HL-60 (cell line): ENCODE measurements around the gene KDM3B.
"Not testable (repeated sequence)": the region's sequence is repeated elsewhere in the genome, so short reads cannot be mapped to it uniquely, and the experiment has no call there.

Experiments
- DNase-seq, 2 experiments: peaks; one replicate each; pipeline ENCODE4 v3.0.0-alpha.2; 2010 to 2020; ENCODE audit warnings: low read depth in 1 of 2, low spot score in 1 of 2
- H3K27ac ChIP-seq: fragments of 250-450 bp; sonication (Bioruptor Pico); replicated peaks from 2 replicates; pipeline ENCODE4 v1.5.1; 2020; ENCODE audit warnings: mild to moderate bottlenecking, moderate library complexity
- H3K27me3 ChIP-seq: fragments of 250-450 bp; sonication (Bioruptor Pico); 2 replicates; pipeline ENCODE4 v1.5.1; 2021; ENCODE audit warnings: mild to moderate bottlenecking, moderate library complexity; ENCODE audit not compliant: insufficient read depth, poor library complexity, severe bottlenecking
- H3K4me3 ChIP-seq: replicated peaks from 2 replicates; pipeline ENCODE4 v1.5.1; 2011; ENCODE audit warnings: mild to moderate bottlenecking, control low read depth, low read length; ENCODE audit not compliant: insufficient read depth
- GABPA ChIP-seq: IDR thresholded peaks from 2 replicates; pipeline ENCODE4 v1.6.1; 2012; ENCODE audit warnings: low read depth
- POLR2AphosphoS5 ChIP-seq: IDR thresholded peaks from 2 replicates; pipeline ENCODE4 v1.6.1; 2012; ENCODE audit warnings: low read depth
- SPI1 ChIP-seq: IDR thresholded peaks from 2 replicates; pipeline ENCODE4 v1.6.1; 2012; ENCODE audit warnings: low read depth, mild to moderate bottlenecking, borderline replicate concordance
- TF ChIP-seq, protein P1 (sequence below): IDR thresholded peaks from one replicate; pipeline ENCODE4 v1.5.1; 2011; ENCODE audit warnings: low read length, control low read depth, inconsistent platforms; ENCODE audit not compliant: insufficient read depth
- TF ChIP-seq, protein P2 (sequence below): IDR thresholded peaks from 2 replicates; pipeline ENCODE4 v1.6.1; 2012; ENCODE audit warnings: low read depth; ENCODE audit not compliant: insufficient replicate concordance

KDM3B gene

DNA sequence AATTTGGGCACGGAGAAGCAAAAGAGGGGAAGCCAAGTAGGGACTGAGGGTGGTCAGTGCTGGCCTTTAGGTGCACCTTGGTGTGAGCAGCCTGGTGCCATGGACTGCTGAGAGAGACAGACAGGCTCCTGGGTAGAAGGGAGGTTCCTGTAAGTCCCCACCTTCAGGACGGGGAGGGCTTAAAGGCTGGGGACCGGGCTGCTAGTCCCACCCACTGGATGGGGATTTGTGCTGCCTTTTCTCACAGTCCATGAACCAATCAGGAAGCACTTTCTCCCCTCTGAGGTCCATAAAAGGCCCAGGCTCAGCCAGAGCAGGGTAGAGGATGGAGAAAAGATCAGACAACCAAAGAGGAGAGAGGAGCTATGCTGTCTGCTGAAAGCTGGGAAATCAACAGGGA, 36.1 kb upstream of the KDM3B start:
- no peak overlapping the region for H3K4me3 ChIP-seq
- no peaks in the 10 kb centered on the region for H3K27me3 ChIP-seq
- TF ChIP-seq, protein P1, sequence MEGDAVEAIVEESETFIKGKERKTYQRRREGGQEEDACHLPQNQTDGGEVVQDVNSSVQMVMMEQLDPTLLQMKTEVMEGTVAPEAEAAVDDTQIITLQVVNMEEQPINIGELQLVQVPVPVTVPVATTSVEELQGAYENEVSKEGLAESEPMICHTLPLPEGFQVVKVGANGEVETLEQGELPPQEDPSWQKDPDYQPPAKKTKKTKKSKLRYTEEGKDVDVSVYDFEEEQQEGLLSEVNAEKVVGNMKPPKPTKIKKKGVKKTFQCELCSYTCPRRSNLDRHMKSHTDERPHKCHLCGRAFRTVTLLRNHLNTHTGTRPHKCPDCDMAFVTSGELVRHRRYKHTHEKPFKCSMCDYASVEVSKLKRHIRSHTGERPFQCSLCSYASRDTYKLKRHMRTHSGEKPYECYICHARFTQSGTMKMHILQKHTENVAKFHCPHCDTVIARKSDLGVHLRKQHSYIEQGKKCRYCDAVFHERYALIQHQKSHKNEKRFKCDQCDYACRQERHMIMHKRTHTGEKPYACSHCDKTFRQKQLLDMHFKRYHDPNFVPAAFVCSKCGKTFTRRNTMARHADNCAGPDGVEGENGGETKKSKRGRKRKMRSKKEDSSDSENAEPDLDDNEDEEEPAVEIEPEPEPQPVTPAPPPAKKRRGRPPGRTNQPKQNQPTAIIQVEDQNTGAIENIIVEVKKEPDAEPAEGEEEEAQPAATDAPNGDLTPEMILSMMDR: no peak
- TF ChIP-seq POLR2AphosphoS5 (no peak), SPI1 (no peak), GABPA (no peak)
- TF ChIP-seq, protein P2, sequence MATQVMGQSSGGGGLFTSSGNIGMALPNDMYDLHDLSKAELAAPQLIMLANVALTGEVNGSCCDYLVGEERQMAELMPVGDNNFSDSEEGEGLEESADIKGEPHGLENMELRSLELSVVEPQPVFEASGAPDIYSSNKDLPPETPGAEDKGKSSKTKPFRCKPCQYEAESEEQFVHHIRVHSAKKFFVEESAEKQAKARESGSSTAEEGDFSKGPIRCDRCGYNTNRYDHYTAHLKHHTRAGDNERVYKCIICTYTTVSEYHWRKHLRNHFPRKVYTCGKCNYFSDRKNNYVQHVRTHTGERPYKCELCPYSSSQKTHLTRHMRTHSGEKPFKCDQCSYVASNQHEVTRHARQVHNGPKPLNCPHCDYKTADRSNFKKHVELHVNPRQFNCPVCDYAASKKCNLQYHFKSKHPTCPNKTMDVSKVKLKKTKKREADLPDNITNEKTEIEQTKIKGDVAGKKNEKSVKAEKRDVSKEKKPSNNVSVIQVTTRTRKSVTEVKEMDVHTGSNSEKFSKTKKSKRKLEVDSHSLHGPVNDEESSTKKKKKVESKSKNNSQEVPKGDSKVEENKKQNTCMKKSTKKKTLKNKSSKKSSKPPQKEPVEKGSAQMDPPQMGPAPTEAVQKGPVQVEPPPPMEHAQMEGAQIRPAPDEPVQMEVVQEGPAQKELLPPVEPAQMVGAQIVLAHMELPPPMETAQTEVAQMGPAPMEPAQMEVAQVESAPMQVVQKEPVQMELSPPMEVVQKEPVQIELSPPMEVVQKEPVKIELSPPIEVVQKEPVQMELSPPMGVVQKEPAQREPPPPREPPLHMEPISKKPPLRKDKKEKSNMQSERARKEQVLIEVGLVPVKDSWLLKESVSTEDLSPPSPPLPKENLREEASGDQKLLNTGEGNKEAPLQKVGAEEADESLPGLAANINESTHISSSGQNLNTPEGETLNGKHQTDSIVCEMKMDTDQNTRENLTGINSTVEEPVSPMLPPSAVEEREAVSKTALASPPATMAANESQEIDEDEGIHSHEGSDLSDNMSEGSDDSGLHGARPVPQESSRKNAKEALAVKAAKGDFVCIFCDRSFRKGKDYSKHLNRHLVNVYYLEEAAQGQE: no peak
- no peak overlapping the region for H3K27ac ChIP-seq
- no peak for DNase-seq

DNA sequence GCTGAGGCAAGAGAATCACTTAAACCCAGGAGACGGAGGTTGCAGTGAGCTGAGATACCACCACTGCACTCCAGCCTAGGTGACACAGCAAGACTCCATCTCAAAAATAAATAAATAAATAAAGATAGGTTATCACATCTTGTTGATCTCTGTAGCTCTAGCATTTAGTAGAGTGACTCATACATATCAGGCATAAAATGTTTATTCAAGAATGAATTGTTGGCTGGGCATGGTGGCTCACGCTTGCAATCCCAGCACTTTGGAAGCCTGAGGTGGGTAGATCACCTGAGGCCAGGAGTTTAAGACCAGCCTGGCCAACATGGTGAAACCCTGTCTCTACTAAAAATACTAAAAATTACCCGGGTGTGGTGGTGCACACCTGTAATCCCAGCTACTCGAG, 34.3 kb upstream of the KDM3B start:
- not testable (repeated sequence) for H3K27me3 ChIP-seq, DNase-seq, H3K27ac ChIP-seq, H3K4me3 ChIP-seq

DNA sequence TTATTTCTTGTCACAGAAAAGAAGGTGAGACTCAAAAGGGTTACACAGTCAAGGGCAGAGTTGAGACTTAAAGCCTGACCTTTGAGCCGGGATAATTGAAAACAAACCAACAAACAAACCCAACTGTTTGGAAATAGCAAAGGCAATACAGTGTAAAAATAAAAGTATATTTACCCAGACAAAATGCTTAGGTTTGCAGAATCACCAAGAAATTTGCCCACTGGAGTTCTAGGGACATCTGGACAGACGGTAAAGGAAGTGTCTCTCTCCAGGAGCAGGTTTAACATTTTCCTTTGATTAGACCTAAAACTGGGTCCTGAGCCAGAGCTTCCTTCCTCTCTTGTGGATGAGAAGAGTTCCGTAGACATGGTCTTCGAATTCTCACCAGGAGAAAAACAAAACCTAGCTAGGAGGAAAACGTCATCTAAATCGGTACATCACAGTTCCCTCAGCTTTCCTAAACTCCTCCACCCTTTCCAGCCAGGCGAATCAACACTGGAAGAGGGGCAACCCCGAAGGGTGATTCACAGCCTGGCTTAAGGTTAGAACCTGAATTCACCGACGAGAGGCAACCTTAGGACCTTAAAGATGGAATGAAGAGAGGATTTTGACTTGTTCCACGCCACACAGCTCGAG, 21.6 kb upstream of the KDM3B start:
- Histone ChIP-seq H3K4me3 (peak overlapping the region; percentile 42), H3K27ac (peak overlapping the region; percentile 76), H3K27me3 (no peaks in the 10 kb centered on the region)
- TF ChIP-seq SPI1: no peak
- TF ChIP-seq, protein P2: no peak
- TF ChIP-seq, protein P1: no peak
- TF ChIP-seq GABPA: no peak
- TF ChIP-seq POLR2AphosphoS5: no peak
- no peak for DNase-seq

DNA sequence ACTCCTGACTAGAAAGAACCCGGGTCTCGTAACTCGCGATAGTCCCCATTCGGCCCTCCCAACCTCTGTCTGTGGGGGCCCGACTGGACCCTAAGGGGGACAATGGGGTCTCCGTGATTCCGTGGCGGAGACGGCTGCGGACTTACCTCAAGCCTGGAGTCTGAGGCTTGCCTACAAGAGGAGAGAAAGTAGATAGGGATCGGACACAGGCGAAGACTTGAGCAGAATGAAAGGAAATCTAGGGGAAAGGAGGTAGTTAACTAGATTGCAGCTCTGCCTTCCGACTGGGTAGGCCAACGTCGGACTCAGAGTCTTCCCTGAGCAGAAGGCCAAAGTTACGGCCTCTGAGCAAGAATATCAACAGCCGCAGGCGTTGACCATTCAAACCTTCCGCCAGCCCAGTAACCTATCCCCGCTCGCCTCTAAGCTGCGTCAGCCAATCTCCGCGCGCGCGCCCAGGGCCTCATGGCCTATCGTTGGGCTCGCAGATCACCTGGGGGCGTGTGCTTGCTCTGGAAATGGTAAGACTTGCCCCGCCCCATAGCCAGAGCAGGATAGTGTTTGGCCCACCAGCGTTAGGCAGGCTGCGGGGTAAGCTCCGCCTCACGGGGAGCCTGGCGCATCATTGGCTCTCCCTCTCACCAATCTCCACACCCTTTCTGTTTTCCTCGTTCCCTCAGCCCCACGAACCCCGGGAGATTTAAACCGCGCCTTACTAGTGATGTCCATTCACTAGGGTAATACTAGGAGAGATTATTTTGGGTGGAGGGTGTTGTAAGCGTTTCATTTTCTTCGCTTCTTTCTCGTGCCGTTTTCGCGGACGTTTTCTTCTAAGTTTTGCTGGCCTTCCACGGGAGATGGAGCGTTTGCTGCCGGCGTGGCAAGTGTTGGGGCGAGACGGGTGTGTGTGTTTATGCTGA, 20.8 kb upstream of the KDM3B start, which contains the start of gene CDC25C:
CDC25C (minus strand) TSS at position 356 of the 920 bp plus-strand sequence. CDS start 624 bp downstream, outside the sequence.
- H3K27me3 ChIP-seq: no peaks in the 10 kb centered on the region

More for the DNA sequence above, 20.8 kb upstream of the KDM3B start, which contains the start of gene CDC25C:
- TF ChIP-seq GABPA: no peak
- no peak for TF ChIP-seq POLR2AphosphoS5
- no peak for TF ChIP-seq SPI1
- H3K27ac ChIP-seq: peak within 1 kb of the TSS; percentile 76
- H3K4me3 ChIP-seq: peak within 1 kb of the TSS; percentile 47
- DNase-seq: peak; percentile 81 to 95
